Cardiac fibroblast (primary cell): ENCODE results near the gene EDN1.

Experiments
- DNase-seq, 2 donors: peaks; one replicate each; pipeline versions ENCODE4 v3.0.0 to v3.0.0-alpha.2; 2010; ENCODE audit warnings: low read depth in 2 of 2
- H3K4me3 ChIP-seq, 2 donors: replicated peaks in 1 of 2; 1 replicate in 1 of 2; 2 replicates in 1 of 2; pipeline ENCODE4 v1.5.1; 2011; ENCODE audit warnings: low read depth in 2 of 2, low read length in 2 of 2, mild to moderate bottlenecking in 2 of 2, moderate library complexity in 1 of 2
- CTCF ChIP-seq: IDR thresholded peaks from one replicate; pipeline ENCODE4 v1.5.1; 2011; ENCODE audit warnings: low read depth, mild to moderate bottlenecking, low read length, inconsistent platforms

EDN1 gene

GRCh38 chr6:12266571-12266970 lies 23.6 kb upstream of the EDN1 start:
- peak; percentile 33 to 67 for DNase-seq
- H3K4me3 ChIP-seq: no peak overlapping the region
- TF ChIP-seq CTCF: no peak

GRCh38 chr6:12269110-12269509 lies 21.1 kb upstream of the EDN1 start:
- DNase-seq: no peak
- H3K4me3 ChIP-seq: no peak overlapping the region
- no peak for TF ChIP-seq CTCF

GRCh38 chr6:12270551-12271230 lies 19.5 kb upstream of the EDN1 start:
- no peak for DNase-seq
- H3K4me3 ChIP-seq: no peak overlapping the region
- no peak for TF ChIP-seq CTCF

GRCh38 chr6:12271594-12271993 lies 18.6 kb upstream of the EDN1 start:
- no peak overlapping the region for H3K4me3 ChIP-seq
- no peak for TF ChIP-seq CTCF
- DNase-seq: no peak

GRCh38 chr6:12271997-12272396 lies 18.2 kb upstream of the EDN1 start:
- no peak overlapping the region for H3K4me3 ChIP-seq
- no peak for DNase-seq
- no peak for TF ChIP-seq CTCF

GRCh38 chr6:12275107-12275506 lies 15.1 kb upstream of the EDN1 start:
- no peak overlapping the region for H3K4me3 ChIP-seq
- peak in 1 of 2 donors; percentile 25 for DNase-seq

More at GRCh38 chr6:12275107-12275506, 15.1 kb upstream of the EDN1 start:
- no peak for TF ChIP-seq CTCF
